Measurements from ENCODE around the gene NUDT17. TPM values are rescaled to one million over a fixed set of nuclear protein-coding genes. Genes with fewer than 3 reads are reported as not detected.

The NUDT17 gene
- total and polyA plus RNA-seq, 2 experiments from 2014 or later: 15.7 to 23.1 TPM

DNA sequence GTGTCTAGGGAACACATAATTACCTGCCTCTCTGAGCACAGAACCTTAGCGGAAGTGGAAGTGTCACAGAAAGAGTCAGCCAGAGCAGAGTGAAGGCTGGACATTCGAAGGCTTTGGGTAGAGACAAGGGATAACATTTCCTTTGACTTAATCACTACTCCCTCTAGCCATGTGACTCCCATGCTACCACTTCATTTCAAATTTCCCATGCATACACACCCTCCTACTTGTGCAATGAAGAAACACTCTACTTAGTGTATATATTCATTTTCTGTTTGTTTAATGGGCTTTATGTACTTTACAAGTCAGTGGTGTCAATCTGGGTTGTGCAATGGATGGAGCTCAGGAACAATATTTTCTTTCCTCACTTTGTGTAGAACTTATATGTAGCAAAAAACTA, 33.3 kb downstream of the NUDT17 start:
- DNase-seq (ENCODE audit: low read depth in 1 of 2, low spot score in 1 of 2): no peak
- no peak overlapping the region for H3K4me3 ChIP-seq
- H3K4me1 ChIP-seq (ENCODE audit: low read depth): peaks cover 8% of the 10 kb centered on the region
- H3K27me3 ChIP-seq: peaks cover 12% of the 10 kb centered on the region
- no peak overlapping the region for H3K27ac ChIP-seq
- TF ChIP-seq, protein P1, sequence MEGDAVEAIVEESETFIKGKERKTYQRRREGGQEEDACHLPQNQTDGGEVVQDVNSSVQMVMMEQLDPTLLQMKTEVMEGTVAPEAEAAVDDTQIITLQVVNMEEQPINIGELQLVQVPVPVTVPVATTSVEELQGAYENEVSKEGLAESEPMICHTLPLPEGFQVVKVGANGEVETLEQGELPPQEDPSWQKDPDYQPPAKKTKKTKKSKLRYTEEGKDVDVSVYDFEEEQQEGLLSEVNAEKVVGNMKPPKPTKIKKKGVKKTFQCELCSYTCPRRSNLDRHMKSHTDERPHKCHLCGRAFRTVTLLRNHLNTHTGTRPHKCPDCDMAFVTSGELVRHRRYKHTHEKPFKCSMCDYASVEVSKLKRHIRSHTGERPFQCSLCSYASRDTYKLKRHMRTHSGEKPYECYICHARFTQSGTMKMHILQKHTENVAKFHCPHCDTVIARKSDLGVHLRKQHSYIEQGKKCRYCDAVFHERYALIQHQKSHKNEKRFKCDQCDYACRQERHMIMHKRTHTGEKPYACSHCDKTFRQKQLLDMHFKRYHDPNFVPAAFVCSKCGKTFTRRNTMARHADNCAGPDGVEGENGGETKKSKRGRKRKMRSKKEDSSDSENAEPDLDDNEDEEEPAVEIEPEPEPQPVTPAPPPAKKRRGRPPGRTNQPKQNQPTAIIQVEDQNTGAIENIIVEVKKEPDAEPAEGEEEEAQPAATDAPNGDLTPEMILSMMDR (IDR thresholded peaks at IDR 0.05; ENCODE audit: low read depth, low read length): no peak
- no peaks in the 10 kb centered on the region for H3K36me3 ChIP-seq
- H3K9me3 ChIP-seq (ENCODE audit: low read depth): no peaks in the 10 kb centered on the region

DNA sequence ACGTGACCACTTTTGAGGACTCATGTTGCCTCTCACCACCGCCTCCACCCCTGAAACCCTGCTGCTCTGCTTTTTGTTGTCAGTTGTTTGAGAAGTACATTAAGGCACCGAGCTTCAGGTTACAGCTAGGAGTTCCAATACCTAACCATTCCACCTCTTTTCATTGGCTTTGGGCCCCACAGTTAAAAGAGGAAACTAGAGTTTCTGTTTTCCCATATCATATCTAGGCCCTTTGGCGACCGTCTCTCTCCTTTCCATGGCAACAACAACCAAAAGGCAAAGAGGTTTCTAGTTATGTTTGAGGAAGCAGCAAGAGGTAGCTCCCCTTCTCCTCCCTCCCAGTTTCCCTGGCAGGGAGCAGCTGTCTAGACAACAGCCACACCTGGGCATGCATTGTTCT, 34.3 kb downstream of the NUDT17 start:
- H3K4me3 ChIP-seq: no peak overlapping the region
- no peak for DNase-seq (ENCODE audit: low read depth in 1 of 2, low spot score in 1 of 2)
- peaks cover 8% of the 10 kb centered on the region for H3K4me1 ChIP-seq (ENCODE audit: low read depth)
- peaks cover 20% of the 10 kb centered on the region for H3K27me3 ChIP-seq
- no peak overlapping the region for H3K27ac ChIP-seq
- H3K36me3 ChIP-seq: no peaks in the 10 kb centered on the region
- TF ChIP-seq, protein P1 (IDR thresholded peaks at IDR 0.05; ENCODE audit: low read depth, low read length): no peak
- no peaks in the 10 kb centered on the region for H3K9me3 ChIP-seq (ENCODE audit: low read depth)

DNA sequence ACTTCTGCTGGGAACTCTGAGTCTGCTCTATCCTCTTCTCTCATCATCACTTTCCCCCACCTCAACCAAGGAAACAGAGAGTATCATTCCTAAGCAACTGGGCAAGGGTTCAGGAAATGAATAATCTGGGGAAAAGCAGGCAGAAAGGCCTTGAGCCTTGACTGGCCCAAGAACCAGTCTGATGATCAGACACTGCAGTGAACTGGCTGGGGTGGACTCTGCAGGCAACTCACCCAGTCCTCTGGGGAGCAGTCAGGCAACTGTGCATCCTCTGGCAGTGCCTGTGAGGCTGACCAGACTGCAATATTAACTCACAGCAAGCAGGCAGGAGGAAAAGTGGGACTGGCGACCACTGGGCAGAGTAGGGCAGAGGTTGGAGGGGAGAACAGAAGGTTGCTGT, 39.2 kb downstream of the NUDT17 start:
- TF ChIP-seq, protein P1 (IDR thresholded peaks at IDR 0.05; ENCODE audit: low read depth, low read length): no peak
- Histone ChIP-seq H3K27ac (no peak overlapping the region), H3K4me3 (no peak overlapping the region), H3K4me1 (ENCODE audit: low read depth) (peaks cover 5% of the 10 kb centered on the region), H3K36me3 (no peaks in the 10 kb centered on the region), H3K9me3 (ENCODE audit: low read depth) (no peaks in the 10 kb centered on the region), H3K27me3 (peaks cover 26% of the 10 kb centered on the region)
- peak in 1 of 2 donors; percentile 59 for DNase-seq (ENCODE audit: low read depth in 1 of 2, low spot score in 1 of 2)

DNA sequence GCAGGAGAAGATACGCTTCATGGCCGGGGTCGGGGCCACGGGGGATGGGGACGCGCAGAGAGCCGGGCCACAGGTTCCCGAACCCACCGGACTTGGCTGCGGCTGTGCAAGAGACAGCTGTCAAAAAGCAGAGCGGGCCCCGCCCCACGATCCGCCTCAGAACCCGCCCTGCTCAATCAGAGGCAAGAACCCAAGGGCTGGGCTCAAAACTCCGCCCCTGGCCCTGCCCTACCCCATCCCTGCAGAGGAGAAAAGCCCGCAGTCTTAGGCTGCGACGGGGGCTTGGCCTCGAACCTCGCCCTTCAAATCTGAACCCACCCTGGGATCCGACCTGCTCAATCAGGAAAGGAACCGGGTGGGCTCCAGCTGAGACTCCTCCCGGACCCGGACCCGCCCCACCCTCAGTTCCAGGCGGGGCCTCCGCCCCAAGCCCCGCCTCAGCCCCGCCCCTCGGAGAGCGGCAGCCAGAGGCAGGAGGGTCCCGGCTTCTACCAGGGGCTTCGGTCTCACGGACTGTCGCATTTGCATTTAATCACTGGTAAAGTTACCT, 40.4 kb downstream of the NUDT17 start, which contains the start of gene ANKRD35:
ANKRD35 (minus strand) TSS at position 129 of the 550 bp plus-strand sequence; CDS start at position 21, 108 bp downstream.
- H3K4me1 ChIP-seq (ENCODE audit: low read depth): no peaks in the 10 kb centered on the region
- H3K36me3 ChIP-seq: no peaks in the 10 kb centered on the region
- TF ChIP-seq, protein P1 (IDR thresholded peaks at IDR 0.05; ENCODE audit: low read depth, low read length): no peak
- H3K27me3 ChIP-seq: peaks cover 26% of the 10 kb centered on the region
- H3K9me3 ChIP-seq (ENCODE audit: low read depth): no peaks in the 10 kb centered on the region
- H3K27ac ChIP-seq: no peak within 1 kb of the TSS
- peak; percentile 65 to 88 for DNase-seq (ENCODE audit: low read depth in 1 of 2, low spot score in 1 of 2)
- peak within 1 kb of the TSS; percentile 46 for H3K4me3 ChIP-seq

DNA sequence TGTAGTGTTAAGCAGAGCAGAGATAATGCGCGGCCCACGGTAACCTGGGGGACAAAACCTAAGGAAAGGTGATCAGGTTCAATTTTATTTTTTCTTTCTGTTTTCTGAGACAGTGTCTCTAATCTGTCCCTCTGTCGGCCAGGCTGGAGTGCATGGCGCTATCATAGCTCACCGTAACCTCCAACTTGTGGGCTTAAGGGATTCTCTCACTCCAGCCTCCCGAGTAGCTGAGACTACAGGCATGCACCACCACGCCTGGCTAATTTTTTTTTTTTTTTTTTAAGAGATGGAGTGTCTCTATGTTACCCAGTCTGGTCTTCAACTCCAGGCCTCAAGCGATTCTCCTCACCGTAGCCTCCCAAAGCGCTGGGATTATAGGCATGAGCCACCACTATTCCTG, 41.0 kb downstream of the NUDT17 start:
- Histone ChIP-seq H3K4me3 (peak overlapping the region; percentile 46), H3K27ac (no peak overlapping the region), H3K27me3 (peaks cover 26% of the 10 kb centered on the region), H3K36me3 (no peaks in the 10 kb centered on the region), H3K9me3 (ENCODE audit: low read depth) (no peaks in the 10 kb centered on the region), H3K4me1 (ENCODE audit: low read depth) (peaks cover under 1% of the 10 kb centered on the region)
- TF ChIP-seq, protein P1 (IDR thresholded peaks at IDR 0.05; ENCODE audit: low read depth, low read length): no peak
- no peak for DNase-seq (ENCODE audit: low read depth in 1 of 2, low spot score in 1 of 2)
